HG03097 (cell line): ENCODE measurements around the gene CDH16.
A peak's percentile ranks its signal among the peaks of the same experiment; 100 is the strongest.
"Not testable (repeated sequence)": the region's sequence is repeated elsewhere in the genome, so short reads cannot be mapped to it uniquely, and the experiment has no call there.

Experiments
- ATAC-seq: cut with Tn5 transposase; IDR thresholded peaks from one replicate; pipeline ENCODE4 v1.9.1; 2021; ENCODE audit not compliant: unreplicated experiment, low FRiP score

The CDH16 gene

DNA sequence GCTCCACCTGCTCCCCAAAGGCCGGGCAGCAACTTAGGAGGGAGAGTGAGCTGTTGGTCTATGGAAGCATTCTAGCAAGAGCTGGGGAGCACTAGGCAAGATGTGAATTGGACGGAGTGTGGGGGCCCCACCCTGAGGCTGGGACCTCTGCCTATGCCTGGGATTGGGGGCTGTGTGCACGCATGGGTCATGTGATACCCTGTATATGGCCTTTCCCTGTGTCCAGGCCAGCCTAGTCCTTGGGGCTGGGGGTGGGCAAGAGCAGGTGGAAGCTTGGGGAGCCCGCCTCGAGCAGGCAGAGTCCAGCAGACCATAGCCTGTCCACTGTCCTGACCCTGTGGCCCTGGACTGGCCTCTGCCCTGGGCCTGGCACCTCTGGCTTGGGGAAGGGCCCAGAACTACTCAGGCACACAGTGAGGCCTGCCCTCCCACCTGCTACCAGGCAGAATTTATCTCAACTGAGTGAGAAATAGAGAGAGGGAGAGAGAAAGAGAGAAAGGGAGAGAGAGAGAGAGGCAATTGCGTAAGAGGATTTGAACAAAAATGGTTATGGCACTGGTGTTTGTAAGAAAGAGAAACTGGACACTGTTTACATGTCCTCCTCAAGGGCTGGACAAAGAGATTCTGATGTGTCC is 19.3 kb downstream of the CDH16 start:
- no peak for ATAC-seq

DNA sequence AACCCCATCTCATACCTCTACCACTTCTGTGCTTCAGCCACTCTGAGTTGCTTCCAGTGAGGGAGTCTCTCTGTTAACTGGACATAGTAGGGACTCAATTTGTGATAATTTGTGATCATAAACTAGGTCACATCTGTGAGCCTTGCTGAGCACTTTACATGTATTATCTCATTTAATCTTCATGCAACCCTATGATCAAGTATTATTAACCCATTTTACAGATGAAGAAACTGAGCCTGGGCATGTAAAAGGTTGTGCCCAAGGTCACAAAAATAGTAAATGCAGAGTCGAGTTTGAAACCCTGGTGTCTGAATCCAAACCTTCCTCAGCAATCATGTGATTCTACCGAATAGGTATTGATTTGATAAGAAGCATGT is 19.8 kb downstream of the CDH16 start:
- ATAC-seq: no peak

DNA sequence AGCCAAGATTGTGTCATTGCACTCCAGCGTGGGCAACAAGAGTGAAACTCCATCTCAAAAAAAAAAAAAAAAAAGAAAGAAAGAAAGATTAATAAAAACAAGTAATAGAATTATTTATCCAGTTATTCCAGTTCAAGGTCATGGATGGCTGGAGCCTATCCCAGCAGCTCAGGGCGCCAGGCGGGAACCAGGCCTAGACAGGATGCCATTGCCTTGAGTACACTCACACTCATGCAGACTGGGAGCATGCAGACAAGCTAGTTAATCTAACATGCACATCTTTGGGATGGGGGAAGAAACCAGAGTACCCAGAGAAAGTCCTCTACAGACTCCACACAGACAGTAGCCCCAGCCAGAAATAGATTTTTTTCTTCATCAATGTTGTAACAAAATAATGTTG is 20.5 kb downstream of the CDH16 start:
- ATAC-seq: no peak

DNA sequence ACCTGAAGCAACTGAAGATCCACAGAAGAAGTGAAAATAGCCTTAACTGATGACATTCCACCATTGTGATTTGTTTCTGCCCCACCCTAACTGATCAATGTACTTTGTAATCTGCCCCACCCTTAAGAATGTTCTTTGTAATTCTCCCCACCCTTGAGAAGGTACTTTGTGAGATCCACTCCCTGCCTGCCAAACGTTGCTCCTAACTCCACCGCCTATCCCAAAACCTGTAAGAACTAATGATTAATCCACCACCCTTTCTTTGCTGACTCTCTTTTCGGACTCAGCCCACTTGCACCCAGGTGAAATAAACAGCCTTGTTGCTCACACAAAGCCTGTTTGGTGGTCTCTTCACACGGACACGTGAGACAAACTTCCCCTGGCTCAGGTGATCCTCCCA is 22.0 kb downstream of the CDH16 start:
- ATAC-seq: not testable (repeated sequence)

DNA sequence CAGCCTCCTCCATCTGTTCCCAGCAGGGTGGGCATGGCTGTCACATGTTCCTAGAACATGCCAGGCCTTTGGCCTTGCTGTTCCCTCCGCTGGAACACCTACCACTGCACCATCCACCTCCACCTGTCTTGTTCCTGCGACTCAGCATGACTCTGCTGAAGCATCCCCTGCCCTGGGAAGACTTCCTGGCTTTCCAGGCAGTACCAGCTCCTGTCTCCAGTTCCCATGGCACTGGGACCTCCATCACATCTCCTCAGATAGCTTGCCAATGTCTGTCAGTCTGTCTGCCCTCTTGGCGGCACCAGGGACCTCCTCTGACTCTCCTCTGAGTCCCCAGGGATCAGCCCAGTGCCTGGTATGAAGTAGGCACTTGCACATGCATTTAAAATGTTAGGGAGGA is 22.7 kb downstream of the CDH16 start:
- ATAC-seq: no peak

DNA sequence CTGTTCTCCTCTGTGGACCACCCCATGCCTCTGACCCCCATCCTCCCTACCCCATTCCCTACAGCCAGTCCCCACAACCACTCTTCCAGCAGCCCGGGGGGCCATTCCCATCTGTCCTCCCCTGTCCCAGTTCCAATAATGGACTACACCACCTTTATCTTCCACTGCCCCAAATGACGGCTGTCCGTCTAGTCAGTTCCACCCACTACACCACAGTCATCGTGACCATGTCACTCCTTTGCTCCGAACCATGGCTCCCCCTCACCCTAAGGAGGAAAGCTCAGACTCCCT is 23.1 kb downstream of the CDH16 start:
- ATAC-seq: no peak

DNA sequence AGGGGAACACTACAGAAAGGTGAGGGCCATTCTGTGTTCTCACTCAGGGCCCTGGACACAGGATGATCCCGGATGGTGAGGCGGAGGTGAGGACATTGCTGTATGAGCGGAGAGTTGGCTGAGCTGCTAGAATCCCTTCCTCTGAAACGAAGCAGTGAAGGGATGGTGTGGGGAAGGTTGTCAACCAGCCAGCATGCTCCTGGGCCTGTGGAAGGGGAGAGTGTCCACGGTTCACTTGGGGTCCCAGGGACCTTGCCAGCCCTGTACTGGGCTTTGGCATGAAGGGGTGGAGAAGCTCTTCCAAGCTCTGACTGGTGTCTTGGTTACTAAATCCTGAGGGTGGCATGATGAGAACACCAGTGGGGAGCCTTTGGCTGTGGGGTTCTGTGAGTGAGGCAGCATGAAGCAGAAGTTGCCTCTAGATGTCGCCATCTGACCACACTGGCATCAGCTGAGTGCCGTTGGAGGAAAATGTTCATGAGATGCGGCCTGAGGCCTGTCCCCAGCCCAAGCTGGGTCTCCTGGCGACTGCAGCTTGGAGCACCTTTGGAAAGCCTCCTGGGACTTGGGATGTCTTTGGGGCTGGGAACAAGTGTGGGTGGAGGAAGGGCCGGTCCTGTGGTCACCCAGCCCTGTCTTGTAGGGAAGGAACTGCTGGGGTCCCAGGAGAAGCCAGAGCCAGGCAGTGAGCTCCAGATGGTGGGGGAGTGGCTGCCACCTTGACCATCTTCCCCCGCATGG is 23.6 kb downstream of the CDH16 start:
- no peak for ATAC-seq

DNA sequence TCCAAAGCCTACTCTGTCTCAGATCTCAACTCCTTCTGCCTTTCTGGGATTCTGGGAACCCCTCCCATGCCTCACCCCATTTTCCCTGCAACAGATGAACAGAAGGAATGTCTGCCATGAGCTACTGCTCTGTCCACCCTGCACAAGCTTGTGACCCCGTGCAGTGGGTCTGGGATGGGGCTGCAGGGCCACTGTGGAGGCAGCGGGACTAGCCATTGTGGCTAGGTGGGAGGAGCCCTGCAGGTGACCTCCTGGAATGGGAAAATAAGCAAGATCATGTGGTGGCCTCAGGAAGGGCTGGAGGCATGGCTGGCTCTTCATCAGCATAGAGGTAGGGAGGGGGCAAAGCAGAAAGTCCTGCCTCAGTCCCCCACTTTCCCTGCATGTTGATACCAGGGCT is 24.6 kb downstream of the CDH16 start:
- ATAC-seq: no peak

DNA sequence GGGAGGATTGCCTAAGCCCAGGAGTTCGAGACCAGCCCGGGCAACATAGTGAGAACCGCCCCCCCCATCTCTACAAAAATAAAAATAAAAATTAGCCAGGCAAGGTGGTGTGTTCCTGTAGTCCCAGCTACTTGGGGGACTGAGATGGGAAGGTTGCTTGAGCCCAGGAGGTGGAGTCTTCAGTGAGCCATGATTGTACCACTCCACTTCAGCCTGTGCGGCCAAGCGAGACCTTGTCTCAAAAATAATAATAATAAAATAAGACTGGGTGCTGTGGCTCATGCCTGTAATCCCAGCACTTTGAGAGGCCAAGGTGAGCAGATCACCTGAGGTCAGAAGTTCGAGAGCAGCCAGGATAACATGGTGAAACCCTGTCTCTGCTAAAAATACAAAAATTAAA is 26.9 kb downstream of the CDH16 start:
- ATAC-seq: no peak

DNA sequence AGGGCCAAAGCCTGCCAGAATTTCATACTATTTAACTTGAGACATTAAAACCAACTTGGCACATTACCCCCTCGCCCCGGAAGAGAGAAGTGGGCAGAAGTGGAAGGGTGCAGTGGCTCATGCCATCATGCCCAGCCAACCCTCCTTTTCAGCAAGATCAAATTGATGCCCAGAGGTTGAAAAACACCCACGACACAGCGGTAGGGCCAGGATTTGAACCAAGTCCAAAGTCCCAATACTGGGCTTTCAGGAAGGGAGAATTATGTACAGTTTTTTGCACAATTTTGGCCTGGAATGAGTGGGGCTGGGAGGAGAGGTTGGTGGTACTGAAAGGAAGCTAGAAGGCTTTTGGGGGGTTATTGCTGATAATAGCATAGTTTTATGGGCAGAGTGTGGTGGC is 27.3 kb downstream of the CDH16 start:
- no peak for ATAC-seq

DNA sequence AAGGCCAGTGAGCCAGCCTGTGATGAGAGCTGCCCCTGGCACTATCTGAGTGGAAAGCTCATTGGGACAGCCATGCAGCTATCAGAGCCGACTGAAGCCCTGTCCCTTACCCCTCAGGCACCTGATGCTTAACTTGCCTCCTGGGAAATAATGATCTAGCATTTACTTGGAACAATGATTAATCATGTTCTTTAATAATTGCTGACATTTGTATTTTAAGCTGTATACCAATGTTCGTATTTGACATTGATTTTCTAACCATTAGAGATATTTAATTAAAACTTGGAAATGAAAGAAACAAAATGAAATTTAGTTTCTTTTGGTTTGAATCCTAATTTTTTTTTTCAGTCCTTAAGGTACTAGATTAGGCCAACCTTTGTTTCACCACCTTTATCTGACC is 27.9 kb downstream of the CDH16 start:
- no peak for ATAC-seq

DNA sequence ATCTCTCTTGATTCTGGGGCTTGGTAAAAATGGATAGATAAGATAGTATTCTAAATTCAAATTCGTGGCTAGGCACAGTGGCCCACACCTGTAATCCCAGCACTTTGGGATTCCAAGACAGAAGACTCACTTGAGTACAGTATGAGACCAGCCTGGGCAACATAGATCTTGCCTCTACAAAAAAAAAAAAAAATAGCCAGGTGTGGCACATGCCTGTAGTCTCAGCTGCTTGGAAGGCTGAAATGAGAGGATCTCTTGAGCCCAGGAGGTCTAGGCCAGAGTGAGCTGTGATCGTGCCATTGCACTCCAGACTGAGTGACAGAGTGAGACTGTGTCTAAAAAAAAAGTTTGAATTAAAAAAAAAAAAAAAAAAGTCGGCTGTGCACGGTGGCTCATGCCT is 29.1 kb downstream of the CDH16 start:
- ATAC-seq: no peak

DNA sequence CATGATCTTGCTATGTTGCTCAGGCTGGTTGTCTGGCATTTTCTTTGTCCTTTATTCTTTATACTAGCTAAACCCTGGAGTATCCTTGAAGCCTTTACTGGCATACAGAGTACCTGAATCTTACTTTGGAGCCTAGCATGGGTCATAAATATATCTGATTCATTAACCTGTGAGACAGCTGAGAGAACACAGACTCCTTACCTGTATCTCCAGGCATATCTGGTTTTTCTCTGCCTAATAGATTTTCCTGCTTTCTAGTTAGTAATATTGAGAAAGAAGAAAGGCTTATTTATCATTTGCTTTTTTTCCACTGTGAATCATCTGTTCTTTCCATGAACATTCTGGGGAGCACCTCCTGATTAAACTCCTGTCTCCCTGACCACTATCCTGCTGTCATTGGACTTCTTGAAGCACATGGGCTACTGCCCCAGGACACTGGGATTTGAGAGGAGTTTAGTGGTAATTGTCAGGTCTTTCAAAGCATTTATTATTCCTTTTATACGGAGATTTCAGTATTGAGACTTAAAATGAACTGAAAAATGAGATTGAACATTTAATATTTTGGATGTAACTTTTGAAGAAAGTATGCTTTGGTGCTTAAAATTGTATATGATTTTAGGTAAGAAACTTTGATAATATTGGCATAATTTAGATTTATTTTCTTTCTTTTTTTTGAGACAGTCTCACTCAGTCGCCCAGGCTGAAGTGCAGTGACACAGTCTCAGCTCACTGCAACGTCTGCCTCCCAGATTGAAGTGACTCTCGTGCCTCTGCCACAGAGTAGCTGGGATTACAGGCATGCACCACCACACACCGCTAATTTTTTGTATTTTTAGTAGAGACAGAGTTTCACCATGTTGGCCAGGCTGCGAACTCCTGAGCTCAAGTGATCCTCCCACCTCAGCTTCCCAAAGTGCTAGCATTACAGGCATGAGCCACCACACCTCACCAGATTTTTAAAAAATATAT is 29.8 kb downstream of the CDH16 start:
- no peak for ATAC-seq

DNA sequence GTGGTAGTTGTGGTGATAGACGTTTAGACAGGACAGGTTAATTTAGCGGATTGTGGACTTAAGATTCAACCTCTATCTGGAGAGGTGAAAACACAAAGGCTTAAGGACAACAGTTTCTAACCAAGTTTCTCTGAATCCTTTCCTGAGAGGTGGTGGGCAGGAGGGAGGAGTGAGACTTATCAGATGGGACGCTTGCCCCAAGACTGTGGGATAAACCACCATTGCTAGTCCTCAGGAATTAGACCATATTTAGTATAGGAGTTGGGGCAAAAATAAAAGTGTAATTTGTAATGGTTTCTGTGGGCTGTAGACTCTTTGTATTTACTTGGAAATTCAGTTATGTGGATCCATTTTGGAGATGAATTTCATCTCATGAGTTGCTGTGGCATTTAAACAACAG is 31.8 kb downstream of the CDH16 start:
- ATAC-seq: no peak

DNA sequence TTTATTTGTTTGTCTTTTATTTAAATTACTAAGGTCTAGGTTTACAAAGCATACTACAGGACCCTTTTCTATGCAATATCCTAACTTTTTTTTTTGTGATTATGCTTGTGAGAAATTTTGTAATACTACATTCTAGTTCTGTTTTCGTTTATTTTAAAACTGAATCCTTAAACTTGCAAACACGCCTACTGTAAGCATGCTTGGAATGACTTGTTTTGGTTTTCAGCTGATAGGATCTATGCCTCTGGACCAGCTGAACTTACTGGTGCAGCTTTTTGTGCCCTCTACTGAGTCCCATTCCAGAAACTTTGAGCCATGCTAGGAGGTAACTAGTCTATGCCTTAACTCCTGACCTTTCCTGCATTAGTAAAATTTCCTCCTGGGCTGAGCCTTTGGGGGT is 32.4 kb downstream of the CDH16 start:
- no peak for ATAC-seq

DNA sequence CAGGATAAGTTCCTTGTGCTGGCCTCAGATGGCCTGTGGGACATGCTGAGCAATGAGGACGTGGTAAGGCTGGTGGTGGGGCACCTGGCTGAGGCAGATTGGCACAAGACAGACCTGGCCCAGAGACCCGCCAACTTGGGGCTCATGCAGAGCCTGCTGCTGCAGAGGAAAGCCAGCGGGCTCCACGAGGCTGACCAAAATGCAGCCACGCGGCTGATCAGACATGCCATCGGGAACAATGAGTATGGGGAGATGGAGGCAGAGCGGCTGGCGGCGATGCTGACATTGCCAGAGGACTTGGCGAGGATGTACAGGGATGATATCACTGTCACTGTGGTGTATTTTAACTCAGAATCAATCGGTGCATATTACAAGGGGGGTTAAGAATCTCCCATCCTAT is 33.2 kb downstream of the CDH16 start:
- no peak for ATAC-seq

DNA sequence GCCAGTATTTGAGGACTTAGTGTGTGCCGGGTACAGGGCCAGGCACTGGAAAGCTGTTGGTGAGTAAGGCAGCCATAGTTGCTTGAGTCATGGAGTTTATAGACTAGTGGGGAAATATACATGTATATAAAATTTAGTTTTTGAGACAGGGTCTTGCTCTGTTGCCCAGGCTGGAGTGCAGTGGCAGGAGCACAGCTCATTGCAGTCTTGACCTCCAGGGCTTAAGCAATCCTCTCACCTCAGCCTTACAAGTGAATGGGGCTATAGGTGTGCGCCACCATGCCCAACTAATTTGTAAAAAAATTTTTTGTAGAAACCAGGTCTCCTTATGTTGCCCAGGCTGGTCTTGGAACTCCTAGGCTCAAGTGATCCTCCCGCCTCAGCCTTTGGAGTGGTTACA is 36.0 kb downstream of the CDH16 start:
- no peak for ATAC-seq

DNA sequence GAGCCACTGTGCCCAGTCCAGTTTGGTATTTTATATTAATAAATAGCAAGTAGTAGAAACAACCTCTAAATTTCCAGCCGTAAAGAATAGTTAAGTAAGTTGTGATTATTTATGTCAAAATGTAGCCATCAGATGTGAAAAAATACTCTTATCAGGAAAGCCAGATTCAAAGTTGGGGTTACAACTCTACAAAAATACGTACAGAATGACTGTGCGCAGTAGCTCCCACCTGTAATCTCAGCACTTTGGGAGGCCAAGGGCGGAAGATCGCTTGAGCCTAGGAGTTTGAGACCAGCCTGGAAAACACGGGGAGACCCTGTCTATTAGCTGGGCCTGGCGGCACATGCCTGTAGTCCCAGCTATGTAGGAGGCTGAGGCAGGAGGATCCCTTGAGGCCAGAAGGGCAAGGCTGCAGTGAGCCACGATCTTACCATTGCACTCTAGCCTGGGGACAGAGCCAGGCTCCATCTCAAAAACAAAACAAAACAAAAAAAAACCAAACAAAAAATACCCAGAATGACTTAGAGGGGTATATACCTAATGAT is 36.6 kb downstream of the CDH16 start:
- ATAC-seq: no peak

DNA sequence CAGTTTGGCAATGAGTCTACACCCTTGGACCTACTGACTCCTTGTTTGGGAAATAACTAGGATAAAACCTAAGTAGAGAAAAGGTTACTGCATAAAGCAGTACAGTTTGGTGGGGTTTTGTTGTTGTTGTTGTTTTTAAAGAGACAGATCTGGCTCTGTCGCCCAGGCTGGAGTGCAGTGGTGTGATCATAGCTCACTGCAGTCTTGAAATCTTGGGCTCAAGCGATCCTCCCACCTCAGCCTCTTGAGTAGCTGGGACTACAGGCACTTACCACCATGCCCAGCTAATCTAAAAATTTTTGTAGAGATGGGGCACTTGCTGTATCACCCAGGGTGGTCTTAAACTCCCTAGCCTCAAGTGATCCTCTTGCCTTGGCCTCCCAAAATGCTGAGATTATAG is 37.1 kb downstream of the CDH16 start:
- ATAC-seq: no peak

DNA sequence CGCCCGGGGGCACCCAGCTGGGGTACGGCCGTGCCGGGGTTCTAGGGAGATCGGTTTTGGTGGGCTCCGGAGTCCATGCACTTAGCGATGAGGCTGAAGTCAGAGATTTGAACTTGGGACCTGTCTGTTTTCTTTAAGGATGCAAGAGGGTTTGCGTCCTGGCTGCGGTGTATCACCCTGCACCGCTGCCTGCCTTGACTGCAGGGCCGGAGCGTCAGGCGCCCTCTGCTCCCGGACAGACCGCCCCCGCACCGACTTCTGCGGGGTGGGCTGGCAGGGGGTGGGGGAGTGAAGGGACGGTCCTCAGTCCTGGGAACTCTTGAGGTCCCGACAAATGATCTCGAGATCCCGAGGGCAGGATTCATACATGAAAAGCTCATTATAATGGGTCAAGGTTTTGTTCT is 37.7 kb downstream of the CDH16 start:
- no peak for ATAC-seq

DNA sequence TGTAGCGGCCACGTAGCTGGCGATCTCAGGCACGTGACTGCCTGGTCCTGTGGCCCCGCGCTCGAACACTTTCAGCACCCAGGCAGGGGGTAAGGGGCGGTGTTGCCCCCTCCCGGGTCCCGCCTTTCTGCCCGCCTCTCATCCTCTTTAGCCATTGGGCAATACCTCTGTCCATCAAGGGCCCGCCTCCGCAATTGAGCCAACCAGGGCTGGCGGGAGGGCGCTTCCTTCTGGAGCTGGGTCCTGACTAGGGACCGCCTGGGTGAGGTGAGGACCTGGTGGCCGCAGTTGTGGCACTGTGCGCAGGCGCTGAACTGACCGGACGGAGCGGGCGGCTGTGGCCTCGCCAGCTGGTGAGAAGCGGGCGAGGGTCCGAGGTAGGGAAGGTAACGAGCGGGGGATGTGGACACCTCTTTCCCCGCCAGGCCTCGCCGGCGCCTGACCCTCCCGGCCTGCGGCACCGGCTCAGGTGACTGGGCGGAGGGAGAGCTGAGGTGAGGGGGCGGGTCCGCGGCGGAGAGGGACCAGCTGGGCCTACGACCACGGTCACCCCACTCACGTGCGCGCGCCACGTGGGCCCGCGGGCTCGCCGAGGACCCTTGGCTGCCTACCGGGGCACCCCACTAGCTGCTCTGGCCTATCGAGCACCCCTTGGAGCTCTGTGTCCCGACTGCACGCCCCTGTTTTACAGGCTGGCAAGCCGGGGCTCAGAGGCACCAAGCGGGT is 38.2 kb downstream of the CDH16 start, which contains the start of gene PDP2:
PDP2 (plus strand) TSS at position 228 of the 726 bp plus-strand sequence. CDS start 3,770 bp downstream, outside the sequence.
- ATAC-seq: peak; percentile 95
